GM18870 (cell line): ENCODE data around the gene SLC24A4.

ENCODE experiments used
- ATAC-seq: cut with Tn5 transposase; IDR thresholded peaks from one replicate; pipeline ENCODE4 v1.9.1; 2021; ENCODE audit warnings: moderate library complexity; ENCODE audit not compliant: unreplicated experiment

Gene SLC24A4

DNA sequence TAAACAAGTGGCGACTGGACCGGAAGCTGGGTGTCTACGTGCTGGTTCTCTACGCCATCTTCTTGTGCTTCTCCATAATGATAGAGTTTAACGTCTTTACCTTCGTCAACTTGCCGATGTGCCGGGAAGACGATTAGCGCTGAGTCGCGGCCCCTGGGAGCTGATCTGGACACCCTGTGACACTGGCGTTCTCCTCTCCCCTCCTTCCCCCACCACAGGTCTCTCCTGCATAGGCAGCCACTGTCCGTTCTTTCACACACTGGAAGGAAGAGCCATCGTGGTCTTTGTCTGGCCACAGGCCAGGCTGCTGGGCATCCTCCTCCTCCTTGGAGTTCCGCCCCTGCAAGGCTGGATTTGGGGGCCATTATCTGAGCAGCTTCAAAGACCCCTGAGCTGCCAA lies 170.5 kb downstream of the SLC24A4 start:
- no peak for ATAC-seq

DNA sequence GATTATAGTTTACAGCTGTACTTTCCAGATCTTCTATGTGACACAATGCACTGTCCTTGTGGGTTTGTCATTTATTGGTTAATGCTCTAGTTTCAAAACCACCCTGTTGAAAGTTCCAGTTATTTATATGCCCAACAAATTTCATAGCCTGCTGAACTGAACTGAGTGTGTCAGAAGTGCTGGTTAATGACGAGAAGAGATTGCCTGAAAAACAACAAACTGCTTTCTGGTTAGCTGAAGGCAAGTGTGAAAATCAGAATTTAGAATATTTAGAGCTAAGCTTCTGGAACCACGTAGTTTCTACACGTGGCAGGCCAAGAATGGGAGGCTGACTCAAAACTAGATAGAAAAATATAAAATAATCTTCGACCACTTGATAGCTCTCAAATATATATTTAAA lies 171.5 kb downstream of the SLC24A4 start:
- ATAC-seq, result no peak

DNA sequence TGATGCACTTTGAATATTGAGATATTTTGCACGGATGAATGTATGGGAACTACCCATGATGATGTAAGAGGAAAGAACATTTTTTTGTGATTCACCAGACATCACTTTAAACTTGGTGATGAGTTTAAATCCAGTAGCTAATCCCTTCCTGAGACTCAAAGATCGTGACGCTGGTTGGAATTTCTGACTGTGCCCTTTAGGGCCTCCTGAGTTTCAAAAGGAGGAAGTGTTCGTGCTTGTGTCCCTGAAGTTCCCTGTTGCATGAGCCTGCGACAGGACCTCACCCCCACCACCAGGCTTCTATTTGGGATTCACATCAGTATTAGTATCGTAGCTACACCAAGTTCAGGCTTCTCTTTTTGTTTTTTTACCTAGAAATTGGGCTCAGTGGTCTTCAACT lies 172.1 kb downstream of the SLC24A4 start:
- no peak for ATAC-seq

DNA sequence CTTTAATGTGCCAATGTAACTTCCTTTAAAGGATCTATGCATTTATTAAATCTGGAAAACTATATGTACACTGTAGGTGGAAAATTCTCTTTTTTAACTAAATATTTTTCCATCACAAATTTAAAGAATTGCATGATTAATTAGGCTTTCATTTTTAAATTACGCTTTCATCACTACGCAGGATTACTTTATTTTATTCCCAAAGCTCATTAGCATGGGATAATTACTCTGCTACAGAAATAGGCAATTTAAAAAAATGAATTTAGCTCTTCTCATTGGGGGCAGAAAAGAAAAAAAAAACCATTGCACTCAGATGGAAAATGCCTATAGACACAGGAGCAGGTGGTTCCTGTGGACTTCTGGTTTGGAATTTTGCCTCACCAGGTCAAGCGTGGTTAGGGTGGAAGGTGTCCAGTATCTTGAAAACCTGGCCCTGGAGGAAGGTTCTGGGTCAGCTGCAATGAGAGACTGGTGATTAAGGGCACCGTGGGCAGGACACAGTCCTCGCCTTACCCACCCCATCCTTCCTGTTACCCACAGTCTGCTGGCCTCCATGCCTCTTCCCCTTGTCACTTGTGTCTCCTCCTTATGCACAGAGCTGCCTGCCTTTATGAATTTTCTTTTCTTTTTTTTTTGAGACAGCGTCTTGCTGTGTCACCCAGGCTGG lies 173.4 kb downstream of the SLC24A4 start:
- ATAC-seq, result no peak

DNA sequence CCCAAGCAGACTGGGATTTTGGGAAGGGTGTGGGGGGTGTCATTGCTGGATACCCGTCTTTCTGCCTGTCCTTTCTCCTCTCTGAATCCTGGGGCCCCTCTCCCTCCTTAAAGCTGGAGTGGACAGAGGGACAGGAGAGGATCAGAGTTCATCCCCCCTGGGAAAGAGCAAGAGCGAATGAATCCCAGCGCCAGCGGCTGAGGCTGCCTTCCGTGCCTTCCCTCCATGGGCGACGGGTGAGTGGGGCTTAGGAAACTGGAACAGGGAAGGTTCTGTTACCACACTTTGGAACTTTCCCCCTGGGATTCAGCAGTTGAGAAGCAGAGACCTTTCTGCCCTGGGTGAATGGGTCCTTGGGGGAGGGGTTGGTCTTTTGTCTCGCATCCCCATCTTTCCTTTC lies 174.4 kb downstream of the SLC24A4 start:
- no peak for ATAC-seq

DNA sequence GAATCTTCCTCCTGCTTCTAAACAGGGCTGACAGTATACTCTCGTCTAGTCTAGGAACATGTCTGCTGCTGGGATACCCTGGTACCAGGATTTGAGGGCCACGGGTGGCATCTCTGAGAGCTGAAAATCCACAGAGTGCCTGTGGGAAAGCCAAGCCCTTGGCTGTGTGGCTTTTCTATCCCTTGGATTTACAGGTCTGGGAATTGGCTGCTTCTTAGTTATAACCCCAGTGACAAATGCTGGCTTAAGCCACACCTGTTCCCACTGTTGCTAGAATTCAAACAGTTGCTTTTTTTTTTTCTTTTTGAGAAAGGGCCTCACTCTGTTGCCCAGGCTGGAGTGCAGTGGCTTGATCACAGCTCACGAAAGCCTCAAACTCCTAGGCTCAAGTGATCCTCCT lies 176.3 kb downstream of the SLC24A4 start:
- ATAC-seq, result no peak

DNA sequence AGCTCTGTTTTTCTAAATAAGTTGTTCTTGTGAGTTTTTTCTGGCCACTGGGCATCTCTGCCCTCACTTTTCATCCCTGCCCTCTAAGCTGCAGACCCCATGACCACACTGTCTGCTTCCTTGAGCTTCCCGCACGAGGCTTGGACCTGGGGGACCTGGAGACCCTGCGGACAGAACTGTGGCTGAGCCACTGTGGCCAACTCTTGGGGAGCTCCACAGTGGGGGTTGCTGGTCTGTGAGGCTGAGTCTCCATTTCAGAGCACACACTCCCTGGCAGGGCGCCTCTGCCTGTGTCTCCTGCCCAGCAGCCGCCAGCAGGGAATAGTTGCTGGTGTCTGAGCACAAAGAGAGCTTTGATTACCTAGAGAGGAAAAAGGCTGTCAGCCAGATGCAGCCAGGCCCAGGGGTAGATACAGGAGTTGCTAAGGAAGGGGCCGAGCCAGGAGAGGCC lies 177.6 kb downstream of the SLC24A4 start:
- no peak for ATAC-seq

DNA sequence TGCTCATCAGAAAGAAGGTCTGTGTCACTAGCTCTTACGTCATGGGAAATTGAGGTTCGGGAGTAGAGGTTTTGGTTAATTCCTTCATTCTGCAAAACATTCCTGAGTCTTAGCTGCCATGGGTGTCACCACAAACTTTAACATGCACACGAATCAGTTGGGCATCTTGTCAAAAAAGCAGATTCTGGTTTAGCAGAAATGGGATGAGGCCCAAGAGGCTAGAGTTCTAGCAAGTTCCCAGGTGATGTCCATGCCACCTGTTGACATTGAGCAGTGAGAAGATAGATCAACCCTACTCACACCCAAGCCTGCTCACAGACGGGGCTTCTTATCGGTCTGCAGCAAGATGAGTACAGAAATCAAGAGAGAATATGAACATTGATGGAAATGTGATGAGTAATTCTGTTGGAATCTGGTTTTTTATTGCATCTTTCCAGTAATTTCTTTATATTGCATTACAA lies 179.0 kb downstream of the SLC24A4 start:
- no peak for ATAC-seq

DNA sequence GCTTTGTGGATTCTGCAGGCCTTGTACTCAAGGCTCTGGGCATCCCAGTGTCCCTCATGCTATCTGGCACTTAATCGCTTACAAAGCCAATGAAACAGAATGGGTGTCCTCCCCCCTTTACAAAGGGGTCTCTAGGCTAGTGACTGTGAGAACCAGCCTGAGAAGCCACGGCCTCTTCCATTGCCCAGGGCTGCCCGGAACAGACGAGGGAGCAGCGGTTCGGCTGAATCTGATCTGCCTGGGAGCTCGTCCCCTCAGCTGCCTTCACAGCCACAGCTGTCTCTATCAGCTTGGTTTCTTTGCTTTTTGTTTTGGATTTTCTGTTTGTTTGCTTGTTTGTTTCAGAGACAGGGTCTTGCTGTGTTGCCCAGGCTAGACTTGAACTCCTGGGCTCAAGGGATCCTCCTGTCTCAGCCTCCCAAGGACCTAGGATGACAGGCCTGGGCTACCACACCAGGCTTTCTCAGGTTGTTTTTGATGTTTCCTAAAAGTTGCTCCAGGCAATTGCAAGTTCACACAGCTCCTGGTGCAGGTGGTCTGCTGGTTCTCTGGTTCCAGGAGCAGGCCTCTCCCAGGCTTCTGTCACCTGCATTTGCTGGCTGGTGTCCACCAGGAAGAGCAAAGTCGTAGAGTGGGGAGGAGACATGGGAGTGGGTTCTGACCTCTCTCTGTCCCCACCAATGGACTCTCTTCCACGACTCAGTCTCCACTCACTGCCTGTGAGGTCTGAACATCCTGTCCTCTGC lies 179.7 kb downstream of the SLC24A4 start:
- no peak for ATAC-seq

DNA sequence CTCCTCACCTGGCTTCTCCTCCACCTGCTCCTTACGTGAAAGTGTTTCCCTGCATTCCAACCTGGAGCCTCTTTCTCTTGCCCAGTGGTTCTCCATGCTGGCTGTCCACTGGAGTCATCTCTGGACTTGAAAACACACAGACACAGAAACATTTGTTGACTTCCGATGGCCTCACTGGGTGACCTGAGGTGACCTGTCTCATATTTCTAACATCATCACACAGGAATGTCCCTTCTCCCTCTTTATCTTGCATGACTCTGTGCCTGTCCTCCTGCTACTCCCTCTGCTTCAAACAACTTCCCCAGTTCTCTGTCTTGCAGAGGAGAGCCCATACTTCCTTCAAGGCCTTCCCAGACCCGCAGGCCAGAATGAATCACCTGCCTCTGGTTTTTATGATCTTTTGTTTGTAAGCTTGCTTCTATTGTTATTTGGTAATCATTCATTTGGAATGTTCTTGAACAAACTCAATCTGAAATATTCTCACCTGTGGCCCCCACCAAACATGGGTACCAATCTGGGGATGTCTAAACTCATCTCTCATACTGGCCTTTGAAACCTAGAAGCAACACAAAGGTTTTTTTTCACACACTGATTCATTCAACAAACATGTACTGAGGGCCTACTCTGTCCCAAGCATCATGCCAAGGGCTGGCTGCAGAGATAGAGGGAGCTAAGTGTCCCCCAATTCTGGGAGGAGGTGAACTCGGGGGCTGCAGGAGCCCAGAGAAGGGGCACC lies 181.0 kb downstream of the SLC24A4 start:
- ATAC-seq, result no peak

DNA sequence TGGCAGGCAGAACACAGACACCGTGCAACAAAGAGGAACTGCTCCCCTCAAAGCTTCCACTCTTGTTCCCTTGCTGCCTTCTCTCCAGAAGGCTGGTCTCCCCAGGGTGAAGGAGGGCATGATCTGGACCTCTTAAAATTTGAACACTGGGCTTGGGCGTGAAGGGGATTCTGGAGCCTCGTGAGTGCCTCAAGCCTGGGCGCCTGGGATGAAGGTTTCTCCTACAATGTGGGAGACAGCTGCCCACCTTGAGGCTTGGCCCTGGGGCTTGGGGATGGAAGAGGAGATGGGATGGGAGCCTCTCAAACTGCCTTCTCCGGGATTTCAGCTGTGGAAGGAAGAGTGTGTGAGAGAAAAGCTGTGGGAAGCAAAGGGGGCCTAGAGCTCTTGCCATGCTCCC lies 182.9 kb downstream of the SLC24A4 start:
- ATAC-seq, result no peak

DNA sequence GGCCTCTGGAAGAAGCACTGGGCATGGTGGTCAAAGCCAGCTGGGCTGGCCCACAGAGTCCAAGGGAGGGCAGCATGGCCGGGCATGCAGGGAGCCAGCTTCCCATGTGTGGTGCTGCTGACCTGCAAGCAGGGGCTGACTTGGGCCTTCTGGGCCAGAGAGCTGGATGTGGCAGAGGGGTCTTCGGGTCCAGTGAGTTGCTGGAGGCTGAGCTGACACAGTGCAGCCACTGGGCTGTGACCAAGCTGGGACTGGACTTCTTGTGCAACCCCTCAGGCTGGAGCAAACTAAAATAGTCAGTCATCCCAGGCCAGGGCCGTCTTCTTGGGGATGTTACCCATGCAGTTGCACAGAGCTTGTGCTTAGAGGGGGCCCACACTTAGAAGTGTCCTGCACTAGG lies 183.3 kb downstream of the SLC24A4 start:
- ATAC-seq, result no peak

DNA sequence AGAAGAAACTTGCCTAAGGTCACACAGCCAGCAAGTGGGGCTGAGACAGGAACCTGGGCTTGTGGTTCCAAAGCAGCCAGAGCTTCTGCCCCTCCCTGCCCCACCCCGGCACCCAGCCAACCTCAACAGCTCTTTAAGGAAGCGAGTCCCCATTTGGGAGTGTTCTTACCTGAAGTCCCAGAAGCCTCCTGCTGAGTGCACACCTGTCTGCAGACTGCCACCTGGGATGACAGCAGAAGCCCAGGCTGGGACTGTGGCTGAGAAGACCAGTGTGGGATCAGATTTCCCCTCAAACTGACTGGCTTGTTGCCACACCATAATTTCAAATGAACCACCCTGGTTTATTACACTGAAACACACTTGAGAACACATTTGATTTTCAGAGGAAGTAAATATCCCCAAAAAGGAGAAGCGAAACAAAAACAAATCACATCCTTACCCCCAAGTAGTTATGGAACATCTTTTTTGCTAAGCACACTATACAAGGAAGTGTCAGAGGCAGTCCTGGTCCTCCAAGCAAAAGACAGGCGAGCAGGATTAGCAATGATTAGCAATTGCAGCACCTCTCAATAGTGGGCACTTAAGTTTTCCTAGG lies 184.3 kb downstream of the SLC24A4 start:
- ATAC-seq, result peak; percentile 67

DNA sequence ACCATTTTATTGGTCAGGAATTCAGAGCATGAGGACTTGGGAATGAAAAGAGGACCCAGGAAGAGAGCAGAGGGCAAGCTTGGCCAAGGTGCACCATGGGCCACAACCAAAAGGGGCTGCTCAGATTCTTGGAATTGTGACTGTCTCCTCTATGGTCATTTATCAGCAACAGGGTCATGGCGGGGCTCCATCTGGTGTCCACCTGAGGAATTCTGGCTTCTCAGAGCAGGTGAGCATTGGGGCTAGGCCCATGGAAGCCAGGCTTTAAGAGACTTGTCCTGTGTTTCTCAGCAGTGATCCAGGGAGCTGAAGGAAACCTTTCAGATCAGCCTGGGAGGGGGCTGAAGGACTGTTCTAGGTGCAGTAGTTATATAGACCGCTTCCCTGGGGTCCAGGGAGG lies 188.0 kb downstream of the SLC24A4 start:
- no peak for ATAC-seq

DNA sequence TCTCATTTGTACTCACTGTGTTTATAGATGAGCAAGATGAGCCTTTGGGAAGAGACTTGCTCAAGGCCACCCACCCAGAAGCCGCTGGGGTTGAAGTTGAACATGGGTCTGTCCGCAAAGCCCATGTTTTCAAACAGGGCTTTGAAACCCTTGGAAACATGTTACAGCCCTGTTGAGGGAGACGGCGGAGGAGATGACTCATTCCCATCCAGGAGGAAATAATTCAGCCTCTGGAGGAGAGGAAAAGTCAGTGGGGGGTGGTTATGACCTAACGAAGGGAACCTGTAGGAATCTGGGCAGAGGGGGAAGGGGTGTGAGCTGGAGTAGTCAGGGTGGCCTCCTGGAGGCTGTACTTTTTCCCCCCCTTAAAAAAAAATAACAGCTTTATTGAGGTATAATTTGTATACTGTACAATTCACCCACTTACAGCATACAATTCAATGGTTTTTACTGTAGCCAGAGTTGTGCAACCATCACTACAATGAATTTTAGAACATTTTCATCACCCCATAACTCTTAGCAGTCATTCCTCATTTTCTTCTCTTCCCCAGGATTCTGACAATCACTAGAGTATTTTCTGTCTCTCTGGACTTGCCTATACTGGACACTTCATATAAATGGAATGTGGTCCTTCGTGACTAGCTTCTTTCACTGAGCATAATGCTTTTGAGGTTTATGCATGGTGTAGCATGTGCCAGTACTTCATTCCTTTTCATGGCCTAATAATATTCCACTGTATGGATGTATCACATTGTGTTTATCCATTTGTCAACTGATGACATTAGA lies 188.7 kb downstream of the SLC24A4 start:
- ATAC-seq, result no peak

DNA sequence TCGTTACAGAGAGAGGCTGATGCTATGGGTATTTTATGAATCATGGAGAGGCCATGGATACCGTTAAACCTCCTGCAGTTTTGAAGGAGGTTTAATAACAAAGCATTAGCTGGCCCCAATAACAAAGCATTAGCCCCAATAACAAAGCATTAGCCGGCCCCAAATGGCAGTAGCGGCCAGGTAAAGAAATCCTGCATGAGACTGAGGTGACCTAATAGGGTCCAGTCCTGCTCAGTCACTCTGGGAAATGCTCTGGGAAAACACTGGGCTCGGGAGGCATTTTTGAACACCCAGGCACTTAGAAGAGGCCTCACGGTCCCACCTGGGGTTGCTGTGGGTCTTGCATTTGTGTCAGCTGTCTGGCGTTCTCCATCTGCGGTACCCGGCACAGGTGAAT lies 189.8 kb downstream of the SLC24A4 start:
- ATAC-seq, result no peak

DNA sequence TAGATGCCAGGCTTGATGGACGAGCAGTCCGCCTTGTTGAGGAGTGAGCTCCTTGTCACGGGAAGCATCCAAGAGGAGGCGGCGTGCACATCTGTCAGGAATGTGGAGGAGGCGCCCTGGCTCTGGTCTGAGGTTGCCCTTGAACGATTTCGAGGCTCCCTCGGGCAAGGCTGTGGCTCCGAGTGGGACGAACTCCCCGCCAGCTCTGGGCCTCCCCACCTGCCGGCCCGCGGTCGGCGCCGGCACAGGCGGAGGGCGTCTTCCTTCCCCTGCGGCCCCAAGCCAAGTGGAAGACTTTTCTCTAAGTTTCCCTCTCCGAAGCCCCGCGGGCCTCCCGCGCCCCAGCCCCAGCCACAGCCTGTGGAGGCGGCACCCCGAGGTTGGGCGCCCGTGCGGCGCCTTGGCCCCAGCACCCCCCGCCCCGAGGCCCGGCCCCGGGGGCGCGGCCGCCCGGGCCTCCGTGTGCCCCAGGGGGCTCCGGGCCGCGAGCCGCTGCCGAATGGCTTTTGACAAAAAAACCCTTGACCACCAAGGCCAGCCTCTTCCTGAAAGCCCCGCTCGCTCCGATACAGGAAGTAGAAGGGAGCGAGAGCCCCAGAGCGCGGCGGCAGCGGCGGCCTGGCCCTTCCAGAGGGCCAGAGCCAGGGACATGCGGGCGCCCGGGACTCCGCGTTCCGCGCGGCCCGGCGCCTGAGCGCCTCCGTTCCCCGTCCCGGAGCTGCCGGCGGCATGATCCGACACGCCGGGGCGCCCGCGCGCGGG lies 190.4 kb downstream of the SLC24A4 start, which contains the start of gene RIN3:
TSS of gene RIN3 (plus strand) at position 578 of the 762 bp plus-strand sequence. CDS start at position 730, 152 bp downstream.
- no peak for ATAC-seq

DNA sequence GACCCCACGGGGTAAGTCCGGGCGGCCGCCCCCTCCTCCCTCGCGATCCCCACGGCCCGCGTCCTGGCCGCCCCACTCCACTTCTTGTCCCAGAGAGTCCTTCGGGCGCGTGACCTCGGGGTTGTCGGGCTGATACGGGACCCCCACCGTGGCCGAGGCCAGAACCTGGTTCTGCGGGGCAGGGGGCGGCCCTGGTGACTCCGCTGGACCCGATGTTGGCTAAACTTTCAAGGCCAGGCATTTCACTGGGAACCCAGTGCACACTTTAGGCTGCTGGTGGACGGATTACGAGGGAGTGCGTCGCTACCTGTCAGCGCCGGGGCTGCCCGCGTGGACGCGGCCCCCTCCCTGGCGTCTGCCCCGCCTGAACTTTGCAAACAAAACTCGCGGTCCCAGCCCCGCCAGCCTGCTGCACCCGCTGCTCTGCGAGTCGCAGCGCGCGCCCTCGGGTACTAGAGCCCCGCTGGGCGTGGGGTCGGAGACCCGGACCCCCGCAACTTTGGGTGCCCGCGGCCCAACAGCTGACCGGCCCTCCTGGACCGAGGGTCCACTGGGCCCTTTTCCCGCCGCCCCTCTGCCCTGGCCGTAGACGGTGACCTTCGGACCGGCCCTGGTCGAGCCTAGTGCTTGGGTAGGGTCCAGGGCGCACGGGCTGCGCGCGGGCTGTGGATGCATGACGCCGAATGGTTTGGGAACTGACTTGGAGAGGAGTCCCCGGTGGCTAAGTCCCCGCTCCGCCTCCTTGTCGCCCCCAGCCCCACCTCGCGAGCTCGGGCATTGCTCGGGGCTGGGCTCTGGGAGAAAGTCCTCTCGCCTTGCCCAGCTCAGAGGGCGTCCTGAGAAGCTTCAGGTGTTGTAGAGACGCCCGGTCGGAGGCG lies 191.2 kb downstream of the SLC24A4 start:
- no peak for ATAC-seq
